Neural cell (in vitro differentiated cells): ENCODE results near the gene SPAG7. TPM values are rescaled to one million over a fixed set of nuclear protein-coding genes. Genes with fewer than 3 reads are reported as not detected.

Experiments used
- H2AFZ ChIP-seq: fragments of 200-600, 300-800 bp; sonication (generic), shearing (Covaris generic); 2 replicates; pipeline ENCODE4 v1.6.0; 2014; ENCODE audit warnings: low read depth, mild to moderate bottlenecking, antibody characterized with exemption, low read length, moderate library complexity
- H3F3A ChIP-seq: fragments of 200-600 bp; shearing (Covaris generic); 2 replicates; pipeline ENCODE4 v1.6.1; 2016; ENCODE audit warnings: mild to moderate bottlenecking, moderate library complexity, mixed read lengths, antibody characterized with exemption, low read length; ENCODE audit not compliant: insufficient read depth, poor library complexity, severe bottlenecking
- H3K27ac ChIP-seq: fragments of 200-600, 300-800 bp; sonication (generic), shearing (Covaris generic); 2 replicates; pipeline ENCODE4 v1.5.1; 2014; ENCODE audit warnings: mild to moderate bottlenecking, low read length, moderate library complexity
- H3K27me3 ChIP-seq: fragments of 300-800, 200-600 bp; sonication (generic), shearing (Covaris generic); 2 replicates; pipeline ENCODE4 v1.6.0; 2014; ENCODE audit warnings: mild to moderate bottlenecking, low read depth, low read length, moderate library complexity; ENCODE audit not compliant: insufficient read depth
- H3K36me3 ChIP-seq: fragments of 300-800, 200-600 bp; sonication (generic), shearing (Covaris generic); 2 replicates; pipeline ENCODE4 v1.5.1; 2014; ENCODE audit warnings: mild to moderate bottlenecking, antibody characterized with exemption, low read length, moderate library complexity; ENCODE audit not compliant: insufficient read depth
- H3K4me2 ChIP-seq: fragments of 300-800, 200-600 bp; sonication (generic), shearing (Covaris generic); 2 replicates; pipeline ENCODE4 v1.6.0; 2014; ENCODE audit warnings: mild to moderate bottlenecking, low read length
- H3K4me3 ChIP-seq: fragments of 300-800, 200-600 bp; sonication (generic), shearing (Covaris generic); 2 replicates; pipeline ENCODE4 v1.5.1; 2014; ENCODE audit warnings: mild to moderate bottlenecking, low read length, moderate library complexity
- H3K79me2 ChIP-seq: fragments of 200-600 bp; shearing (Covaris generic); replicated peaks from 2 replicates; pipeline ENCODE4 v1.6.0; 2014; ENCODE audit warnings: mild to moderate bottlenecking, low read length, moderate library complexity; ENCODE audit not compliant: insufficient read depth
- H3K9ac ChIP-seq: fragments of 300-800, 200-600 bp; sonication (generic), shearing (Covaris generic); 2 replicates; pipeline ENCODE4 v1.6.1; 2016; ENCODE audit warnings: mild to moderate bottlenecking, low read length, mixed read lengths
- H3K9me2 ChIP-seq: fragments of 200-600 bp; shearing (Covaris generic); 2 replicates; pipeline ENCODE4 v1.6.1; 2016; ENCODE audit warnings: mild to moderate bottlenecking, low read length, mixed read lengths; ENCODE audit not compliant: insufficient read depth
- H3K9me3 ChIP-seq: fragments of 200-600, 300-800 bp; sonication (generic), shearing (Covaris generic); 2 replicates; pipeline ENCODE4 v1.6.1; 2016; ENCODE audit warnings: mild to moderate bottlenecking, mixed run types, low read length, moderate library complexity, mixed read lengths
- H4K20me1 ChIP-seq: fragments of 200-600 bp; shearing (Covaris generic); 2 replicates; pipeline ENCODE4 v1.6.1; 2016; ENCODE audit warnings: mild to moderate bottlenecking, mixed run types; ENCODE audit not compliant: insufficient read depth
- EP300 ChIP-seq: fragments of 450-650 bp; conservative IDR thresholded peaks from 2 replicates; pipeline ENCODE4 v1.6.1; 2014; ENCODE audit warnings: antibody characterized with exemption, mild to moderate bottlenecking, moderate library complexity; ENCODE audit not compliant: poor library complexity, severe bottlenecking
- EZH2 ChIP-seq: fragments of 200-600, 300-800 bp; shearing (Covaris generic), sonication (generic); IDR thresholded peaks from 2 replicates; pipeline ENCODE4 v1.6.1; 2014; ENCODE audit warnings: antibody characterized with exemption, low read length, borderline replicate concordance, mild to moderate bottlenecking; ENCODE audit not compliant: insufficient read depth, poor library complexity, severe bottlenecking
- MXI1 ChIP-seq: fragments of 450-650 bp; conservative IDR thresholded peaks from 2 replicates; pipeline ENCODE4 v1.6.1; 2014; ENCODE audit warnings: antibody characterized with exemption, mild to moderate bottlenecking; ENCODE audit not compliant: poor library complexity, severe bottlenecking
- POLR2AphosphoS5 ChIP-seq: IDR thresholded peaks from 2 replicates; pipeline ENCODE4 v1.6.1; 2012
- RAD21 ChIP-seq: fragments of 450-650 bp; conservative IDR thresholded peaks from 2 replicates; pipeline ENCODE4 v1.6.1; 2014; ENCODE audit warnings: antibody characterized with exemption, mild to moderate bottlenecking, moderate library complexity
- SMC3 ChIP-seq: fragments of 450-650 bp; conservative IDR thresholded peaks from 2 replicates; pipeline ENCODE4 v1.6.1; 2014; ENCODE audit warnings: antibody characterized with exemption, mild to moderate bottlenecking, moderate library complexity; ENCODE audit not compliant: poor library complexity
- TAF1 ChIP-seq: IDR thresholded peaks from 2 replicates; pipeline ENCODE4 v1.6.1; 2012; ENCODE audit warnings: low read depth
- polyA plus RNA-seq: library from polyadenylated mRNA; depleted of rRNA; stranded (reverse); fragments of >200 nt; gene quantifications from 2 replicates; pipeline ENCODE4 v1.2.3, GENCODE V29; 2014
- TF ChIP-seq, protein P1 (sequence below): fragments of 450-650 bp; IDR thresholded peaks from 2 replicates; pipeline ENCODE4 v1.5.1; 2014; ENCODE audit warnings: antibody characterized with exemption, mild to moderate bottlenecking, moderate library complexity; ENCODE audit not compliant: poor library complexity, severe bottlenecking
- TF ChIP-seq, protein P2 (sequence below): IDR thresholded peaks from 2 replicates; pipeline ENCODE4 v1.6.1; 2012; ENCODE audit warnings: borderline replicate concordance

The SPAG7 gene
- polyA plus RNA-seq, 1 donor from 2014 or later: 66.4 TPM

DNA sequence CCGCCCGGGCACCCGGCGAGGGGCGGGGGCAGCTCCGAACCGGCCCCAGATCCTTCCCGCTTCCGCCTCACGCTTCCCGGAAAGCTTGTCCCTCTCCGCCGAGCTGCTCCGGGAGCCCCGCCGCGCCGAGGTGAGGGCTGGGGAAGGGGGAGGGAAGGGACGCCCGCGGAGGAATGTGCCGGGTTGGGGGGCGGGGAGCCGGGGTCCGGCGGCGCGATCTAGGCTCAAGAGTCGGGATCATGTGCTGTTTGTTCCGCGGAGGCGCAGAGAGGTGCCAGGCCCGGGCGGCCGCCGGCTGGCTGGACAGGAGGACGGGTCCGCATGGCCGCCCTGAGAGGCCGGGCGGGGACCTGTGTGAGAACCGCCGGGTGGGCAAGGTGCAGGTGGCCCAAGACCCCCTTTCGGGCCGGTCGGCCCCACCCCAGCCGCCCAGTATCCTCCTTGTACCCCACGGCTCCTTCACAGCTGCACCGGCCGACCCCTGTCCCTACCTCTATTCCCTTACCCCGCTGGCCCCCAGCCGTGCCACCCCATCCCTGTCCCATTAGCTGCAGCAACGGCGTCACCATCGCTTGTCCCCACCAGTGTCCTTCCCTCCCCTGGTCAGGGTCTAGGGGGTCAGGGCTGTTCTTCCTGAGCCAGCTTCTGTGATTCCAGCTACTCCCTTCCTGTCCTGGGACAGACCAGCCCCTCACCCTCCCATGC, 30.6 kb upstream of the SPAG7 start:
- Histone ChIP-seq H3K27ac (no peak overlapping the region), H3K9me3 (no peaks in the 10 kb centered on the region), H3F3A (no peaks in the 10 kb centered on the region), H3K4me2 (peak overlapping the region; percentile 84), H3K79me2 (peaks cover 16% of the 10 kb centered on the region), H3K36me3 (no peaks in the 10 kb centered on the region), H3K9ac (peak overlapping the region; percentile 81), H3K27me3 (no peaks in the 10 kb centered on the region), H3K4me3 (peak overlapping the region; percentile 96), H3K9me2 (no peaks in the 10 kb centered on the region), H2AFZ (peak overlapping the region; percentile 27), H4K20me1 (no peaks in the 10 kb centered on the region)
- no peak for TF ChIP-seq SMC3
- peak; percentile 51 for TF ChIP-seq MXI1

DNA sequence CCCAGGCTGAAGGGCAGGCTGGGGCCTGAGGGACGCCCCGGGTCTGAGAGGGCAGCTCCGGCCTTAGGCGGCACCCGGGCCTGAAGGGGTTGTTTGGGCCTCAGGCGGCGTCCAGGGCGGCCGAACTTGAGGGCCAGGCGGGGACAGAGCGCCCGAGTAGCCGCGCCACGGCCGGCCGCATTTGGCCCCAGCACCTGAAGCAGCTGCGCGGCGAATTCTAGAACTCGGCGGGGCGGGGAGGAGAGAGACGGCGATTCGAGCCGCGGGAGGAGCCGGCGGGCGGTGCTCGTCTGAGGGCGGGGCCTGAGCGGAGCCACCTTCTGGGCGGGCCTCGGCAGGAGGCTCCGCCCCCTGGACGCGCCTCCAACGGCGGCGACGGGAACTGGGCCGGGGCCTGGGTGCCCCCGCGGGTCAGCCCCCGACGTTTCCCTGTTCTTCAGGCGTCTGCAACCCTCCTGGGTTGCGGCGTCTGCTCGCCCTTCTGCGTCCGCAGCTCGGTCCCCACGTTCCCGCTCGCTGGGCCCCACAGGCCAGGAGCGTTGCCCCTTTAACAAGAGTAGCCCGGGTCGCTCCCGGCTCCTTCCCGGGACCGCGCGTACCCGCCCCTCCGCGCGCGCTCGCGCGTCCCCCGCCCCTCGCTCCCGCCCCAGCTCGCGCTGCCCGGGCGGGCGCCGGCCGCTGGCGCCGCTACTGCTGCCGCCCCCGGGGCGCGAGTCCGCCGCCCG, 29.8 kb upstream of the SPAG7 start, which contains the start of the genes INCA1 and KIF1C:
Gene INCA1, minus strand, starts transcription at position 221 of the 725 bp plus-strand sequence. CDS start 3,085 bp downstream, outside the sequence.
Gene KIF1C, plus strand, starts transcription at position 649 of the 725 bp plus-strand sequence. CDS start 2,297 bp downstream, outside the sequence.
- H3K79me2 ChIP-seq: peaks cover 16% of the 10 kb centered on the region
- peak within 1 kb of the TSS; percentile 45 for H2AFZ ChIP-seq
- H3K9ac ChIP-seq: peak within 1 kb of the TSS; percentile 81
- no peaks in the 10 kb centered on the region for H3K27me3 ChIP-seq
- H3K9me3 ChIP-seq: no peaks in the 10 kb centered on the region
- no peaks in the 10 kb centered on the region for H3K36me3 ChIP-seq
- peak within 1 kb of the TSS; percentile 67 for H3K27ac ChIP-seq
- no peaks in the 10 kb centered on the region for H4K20me1 ChIP-seq
- TF ChIP-seq MXI1 (peak; percentile 13), EP300 (no peak), EZH2 (no peak), SMC3 (no peak), POLR2AphosphoS5 (peak; percentile 53), TAF1 (peak; percentile 43), RAD21 (no peak)
- TF ChIP-seq, protein P1, sequence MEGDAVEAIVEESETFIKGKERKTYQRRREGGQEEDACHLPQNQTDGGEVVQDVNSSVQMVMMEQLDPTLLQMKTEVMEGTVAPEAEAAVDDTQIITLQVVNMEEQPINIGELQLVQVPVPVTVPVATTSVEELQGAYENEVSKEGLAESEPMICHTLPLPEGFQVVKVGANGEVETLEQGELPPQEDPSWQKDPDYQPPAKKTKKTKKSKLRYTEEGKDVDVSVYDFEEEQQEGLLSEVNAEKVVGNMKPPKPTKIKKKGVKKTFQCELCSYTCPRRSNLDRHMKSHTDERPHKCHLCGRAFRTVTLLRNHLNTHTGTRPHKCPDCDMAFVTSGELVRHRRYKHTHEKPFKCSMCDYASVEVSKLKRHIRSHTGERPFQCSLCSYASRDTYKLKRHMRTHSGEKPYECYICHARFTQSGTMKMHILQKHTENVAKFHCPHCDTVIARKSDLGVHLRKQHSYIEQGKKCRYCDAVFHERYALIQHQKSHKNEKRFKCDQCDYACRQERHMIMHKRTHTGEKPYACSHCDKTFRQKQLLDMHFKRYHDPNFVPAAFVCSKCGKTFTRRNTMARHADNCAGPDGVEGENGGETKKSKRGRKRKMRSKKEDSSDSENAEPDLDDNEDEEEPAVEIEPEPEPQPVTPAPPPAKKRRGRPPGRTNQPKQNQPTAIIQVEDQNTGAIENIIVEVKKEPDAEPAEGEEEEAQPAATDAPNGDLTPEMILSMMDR: peak; percentile 46
- TF ChIP-seq, protein P2, sequence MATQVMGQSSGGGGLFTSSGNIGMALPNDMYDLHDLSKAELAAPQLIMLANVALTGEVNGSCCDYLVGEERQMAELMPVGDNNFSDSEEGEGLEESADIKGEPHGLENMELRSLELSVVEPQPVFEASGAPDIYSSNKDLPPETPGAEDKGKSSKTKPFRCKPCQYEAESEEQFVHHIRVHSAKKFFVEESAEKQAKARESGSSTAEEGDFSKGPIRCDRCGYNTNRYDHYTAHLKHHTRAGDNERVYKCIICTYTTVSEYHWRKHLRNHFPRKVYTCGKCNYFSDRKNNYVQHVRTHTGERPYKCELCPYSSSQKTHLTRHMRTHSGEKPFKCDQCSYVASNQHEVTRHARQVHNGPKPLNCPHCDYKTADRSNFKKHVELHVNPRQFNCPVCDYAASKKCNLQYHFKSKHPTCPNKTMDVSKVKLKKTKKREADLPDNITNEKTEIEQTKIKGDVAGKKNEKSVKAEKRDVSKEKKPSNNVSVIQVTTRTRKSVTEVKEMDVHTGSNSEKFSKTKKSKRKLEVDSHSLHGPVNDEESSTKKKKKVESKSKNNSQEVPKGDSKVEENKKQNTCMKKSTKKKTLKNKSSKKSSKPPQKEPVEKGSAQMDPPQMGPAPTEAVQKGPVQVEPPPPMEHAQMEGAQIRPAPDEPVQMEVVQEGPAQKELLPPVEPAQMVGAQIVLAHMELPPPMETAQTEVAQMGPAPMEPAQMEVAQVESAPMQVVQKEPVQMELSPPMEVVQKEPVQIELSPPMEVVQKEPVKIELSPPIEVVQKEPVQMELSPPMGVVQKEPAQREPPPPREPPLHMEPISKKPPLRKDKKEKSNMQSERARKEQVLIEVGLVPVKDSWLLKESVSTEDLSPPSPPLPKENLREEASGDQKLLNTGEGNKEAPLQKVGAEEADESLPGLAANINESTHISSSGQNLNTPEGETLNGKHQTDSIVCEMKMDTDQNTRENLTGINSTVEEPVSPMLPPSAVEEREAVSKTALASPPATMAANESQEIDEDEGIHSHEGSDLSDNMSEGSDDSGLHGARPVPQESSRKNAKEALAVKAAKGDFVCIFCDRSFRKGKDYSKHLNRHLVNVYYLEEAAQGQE: no peak
- H3K4me3 ChIP-seq: peak within 1 kb of the TSS; percentile 96
- H3K4me2 ChIP-seq: peak within 1 kb of the TSS; percentile 84
- no peaks in the 10 kb centered on the region for H3F3A ChIP-seq
- H3K9me2 ChIP-seq: no peaks in the 10 kb centered on the region
